HG02759 (cell line): ENCODE data around the gene FYB2.
A peak's percentile ranks its signal among the peaks of the same experiment; 100 is the strongest.

Experiments used
- ATAC-seq: cut with Tn5 transposase; IDR thresholded peaks from one replicate; pipeline ENCODE4 v1.9.1; 2021; ENCODE audit warnings: mild to moderate bottlenecking, moderate library complexity; ENCODE audit not compliant: unreplicated experiment

The FYB2 gene

GRCh38 chr1:56726706-56727105 lies 92.5 kb downstream of the FYB2 start:
- ATAC-seq = no peak

DNA sequence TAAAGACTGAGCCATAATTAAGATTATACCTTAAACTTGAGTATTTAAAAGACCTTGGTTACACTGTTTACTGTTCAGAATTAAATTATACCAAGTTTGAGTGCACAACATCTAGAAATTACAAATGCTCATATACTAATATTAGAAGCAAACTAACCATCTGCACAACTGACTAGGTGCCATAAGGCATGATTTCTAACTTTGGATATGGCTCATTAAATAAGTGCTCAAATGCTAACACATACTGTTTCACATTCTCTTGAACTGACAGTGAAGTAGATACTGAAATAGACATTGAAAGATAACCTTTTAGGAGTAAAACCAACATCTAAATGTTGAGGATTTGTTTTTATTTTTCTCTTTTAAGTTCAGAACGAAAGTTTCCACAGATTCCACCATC lies 100.0 kb downstream of the FYB2 start:
- ATAC-seq = no peak

- no peak for ATAC-seq
Observed at GRCh38 chr1:56715156-56715555, 104.0 kb downstream of the FYB2 start.

GRCh38 chr1:56713112-56713511 lies 106.1 kb downstream of the FYB2 start:
- ATAC-seq = no peak

DNA sequence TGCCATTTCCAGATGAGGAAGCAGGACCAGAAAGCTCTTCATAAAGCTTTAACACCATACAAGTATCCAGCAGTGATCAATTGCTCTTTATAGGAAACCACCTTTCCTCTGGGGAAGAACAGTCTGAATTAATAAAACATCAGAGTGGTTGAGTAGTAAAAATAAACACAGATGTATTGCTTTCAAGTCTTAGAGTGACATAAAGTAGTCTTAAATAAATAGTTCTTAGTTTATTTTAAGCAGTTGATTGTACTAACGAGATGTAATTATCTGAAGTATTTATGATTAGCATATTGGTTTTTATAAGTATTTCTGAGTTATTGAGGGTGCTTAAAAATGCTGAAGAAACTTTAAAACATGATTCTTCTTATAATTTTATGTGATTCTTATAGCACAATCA lies 107.1 kb downstream of the FYB2 start:
- ATAC-seq = no peak

GRCh38 chr1:56710646-56711045 lies 108.6 kb downstream of the FYB2 start:
- no peak for ATAC-seq

GRCh38 chr1:56709995-56710394 lies 109.2 kb downstream of the FYB2 start:
- no peak for ATAC-seq

DNA sequence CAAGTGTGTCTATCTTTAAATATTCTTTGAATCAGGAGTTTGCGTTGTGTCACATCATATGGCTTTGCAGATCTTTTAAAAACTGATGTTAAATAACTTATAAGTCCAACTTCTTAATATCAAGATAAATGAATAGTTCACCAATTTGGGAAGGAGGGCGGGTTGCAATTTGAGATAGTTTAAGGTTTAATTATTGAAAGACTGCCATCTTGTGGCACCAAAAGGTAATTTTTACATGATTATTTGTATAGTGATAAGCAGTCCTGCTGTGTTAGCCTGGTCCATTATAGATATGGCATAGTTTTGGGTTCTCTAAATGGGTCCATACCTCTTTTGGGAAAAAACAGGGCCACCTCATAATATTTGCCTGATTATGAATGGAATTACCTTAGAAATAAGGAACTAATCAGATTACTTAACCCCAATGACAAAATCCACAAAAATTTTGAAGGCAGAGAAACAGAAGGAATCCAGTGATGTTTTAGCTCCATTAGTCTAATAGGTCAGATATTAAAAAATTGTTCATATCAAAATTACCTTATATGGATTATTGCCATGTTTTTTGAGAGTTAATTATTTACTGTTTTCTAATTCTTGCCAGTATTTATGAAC lies 109.8 kb downstream of the FYB2 start:
- no peak for ATAC-seq

GRCh38 chr1:56707379-56707778 lies 111.8 kb downstream of the FYB2 start:
- ATAC-seq = no peak

- no peak for ATAC-seq
Observed at GRCh38 chr1:56703747-56704146, 115.5 kb downstream of the FYB2 start.

DNA sequence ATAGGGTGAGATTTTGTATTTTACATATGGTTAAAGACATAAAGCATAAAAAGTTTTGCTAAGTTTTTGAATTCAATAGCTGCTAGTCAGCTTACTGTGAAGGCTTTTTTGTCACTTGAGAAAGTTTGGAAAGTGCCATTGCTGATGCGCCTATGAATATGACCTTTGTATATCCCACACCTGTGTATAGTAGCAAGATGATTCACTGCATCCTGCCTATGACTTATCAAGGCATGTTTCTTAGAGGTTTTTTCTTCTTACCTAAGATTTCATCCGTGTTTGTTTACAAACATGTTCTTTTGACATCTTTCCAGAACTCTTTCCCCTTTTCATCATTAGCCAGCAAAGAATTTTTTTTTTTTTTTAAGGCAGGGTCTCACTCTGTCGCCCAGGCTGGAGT lies 122.5 kb downstream of the FYB2 start:
- no peak for ATAC-seq

- ATAC-seq = peak; percentile 67
Observed at GRCh38 chr1:56688522-56689026, 130.6 kb downstream of the FYB2 start.

GRCh38 chr1:56686169-56686568 lies 133.0 kb downstream of the FYB2 start:
- ATAC-seq = no peak

DNA sequence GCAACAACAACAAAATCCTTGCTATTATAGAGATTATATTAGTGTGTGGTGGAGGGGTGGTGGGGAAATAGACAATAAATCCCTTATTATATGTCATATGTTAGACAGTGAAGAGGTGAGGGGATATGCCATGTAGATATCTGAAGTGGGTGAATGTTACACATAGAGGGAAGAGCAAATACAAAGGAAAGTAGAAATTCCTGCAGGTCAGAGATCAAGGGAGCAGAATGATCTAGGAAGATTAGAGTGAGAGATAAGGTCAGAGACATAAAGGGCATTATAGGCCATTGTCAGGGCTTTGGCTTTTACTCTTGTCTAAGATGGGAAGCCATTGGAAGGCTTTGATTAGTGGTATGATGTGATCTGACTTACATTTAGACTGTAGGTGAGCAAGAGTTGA lies 135.6 kb downstream of the FYB2 start:
- no peak for ATAC-seq

GRCh38 chr1:56676571-56677035 lies 142.6 kb downstream of the FYB2 start:
- no peak for ATAC-seq

DNA sequence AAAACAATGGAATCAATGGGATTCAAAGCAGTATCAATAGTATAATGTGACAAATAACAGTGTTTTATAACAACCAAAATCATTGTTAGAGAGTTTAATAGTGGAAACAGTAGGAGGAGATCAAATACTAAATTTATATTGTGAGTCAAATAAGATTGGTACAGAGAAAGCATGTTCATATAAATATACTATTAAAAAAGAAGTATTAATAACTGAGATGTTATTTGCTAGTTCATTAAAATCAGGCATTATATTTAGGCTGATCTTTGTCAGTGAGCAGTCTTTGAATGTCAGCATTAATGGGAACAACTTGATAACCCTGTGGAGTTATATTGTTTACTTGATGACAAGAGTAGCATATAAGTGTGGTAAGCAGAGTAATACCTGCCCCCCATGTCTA lies 143.4 kb downstream of the FYB2 start:
- no peak for ATAC-seq

- ATAC-seq = no peak
Observed at GRCh38 chr1:56672579-56672978, 146.6 kb downstream of the FYB2 start.

GRCh38 chr1:56671542-56671941 lies 147.7 kb downstream of the FYB2 start:
- ATAC-seq = no peak

DNA sequence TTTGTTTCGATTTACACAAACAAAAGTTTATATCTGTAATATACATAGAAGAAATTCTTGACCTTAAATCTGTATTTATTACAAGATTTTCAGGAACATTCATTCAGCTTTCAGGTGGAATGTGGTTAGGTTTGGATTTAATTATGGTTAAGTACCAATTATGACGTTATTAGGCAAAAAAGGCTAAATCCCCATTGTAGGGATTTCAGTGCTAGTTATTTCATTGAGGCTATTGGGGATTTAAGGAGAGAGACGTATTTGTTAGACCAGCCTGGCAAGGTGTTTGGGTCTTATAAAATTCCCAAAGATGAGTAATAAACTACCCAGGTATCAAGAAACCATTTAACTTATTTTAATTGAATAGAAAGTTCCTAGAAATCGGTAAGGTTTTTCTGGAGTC lies 148.1 kb downstream of the FYB2 start:
- ATAC-seq = no peak

DNA sequence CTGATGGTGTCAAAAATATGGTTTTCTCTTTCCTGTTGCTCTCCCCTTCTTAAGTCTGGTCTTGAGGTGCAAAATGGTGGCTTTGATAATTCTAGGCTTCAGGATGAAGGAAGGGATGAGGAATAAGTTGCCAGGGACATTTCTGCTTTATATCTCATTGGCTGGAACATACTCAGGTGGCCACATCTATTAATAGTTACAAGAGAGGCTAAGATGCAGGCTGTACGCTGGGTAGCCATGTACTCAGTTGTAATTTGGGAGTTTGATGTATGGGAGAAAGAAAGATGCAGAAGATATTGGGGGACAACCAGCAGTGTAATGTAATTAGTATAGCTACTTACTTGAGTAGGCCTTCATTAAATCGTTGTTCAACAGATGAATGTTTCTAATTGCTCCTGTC lies 148.9 kb downstream of the FYB2 start:
- no peak for ATAC-seq
